ENCODE measurements around the gene PAIP2. TPM values are rescaled to one million over a fixed set of nuclear protein-coding genes. Genes with fewer than 3 reads are reported as not detected.

Gene PAIP2
- total and polyA plus RNA-seq, 10 donors = 73.2 to 119 (median 92.6) TPM

DNA sequence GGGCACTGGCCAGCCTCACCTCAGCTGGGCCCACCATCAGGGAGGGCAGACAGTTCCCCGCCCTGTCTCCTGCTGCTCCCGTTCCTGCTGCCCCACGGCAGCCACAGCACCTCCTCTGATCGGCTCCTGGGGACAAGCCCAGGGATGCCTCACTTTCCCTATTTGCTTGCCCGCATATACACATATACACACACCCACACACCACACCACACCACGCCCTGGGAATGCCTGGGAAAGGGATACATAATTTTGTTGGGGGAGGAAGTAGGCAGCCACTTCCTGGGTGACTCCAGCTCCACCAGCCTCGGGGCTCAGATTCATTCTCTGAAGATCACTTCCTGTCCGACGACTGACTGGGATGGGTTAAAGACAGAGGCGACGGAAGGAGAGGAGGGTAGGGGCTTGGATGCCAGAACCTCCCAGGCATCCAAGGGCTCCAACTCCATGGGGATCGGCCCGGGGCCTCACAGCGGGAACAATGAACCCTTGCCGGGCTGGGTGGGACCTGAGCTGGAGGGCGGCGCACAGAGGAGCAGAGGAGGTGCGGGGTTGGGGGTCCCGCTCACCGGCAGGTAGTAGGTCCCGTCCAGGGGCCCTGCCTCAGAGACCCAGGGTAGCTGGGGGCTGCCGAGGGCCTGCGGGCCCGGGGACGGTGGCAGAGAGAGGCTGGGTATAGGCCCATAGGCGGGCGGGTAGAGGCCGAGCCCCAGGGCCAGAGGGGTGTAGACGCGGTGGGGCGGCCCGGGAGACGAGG, 50.1 kb downstream of the PAIP2 start:
- Histone ChIP-seq H3K36me3 (no peaks in the 10 kb centered on the region), H3K9me3 (no peaks in the 10 kb centered on the region), H3K4me3 (peak overlapping the region in 7 of 8 donors; percentile 52 to 77 (median 70)), H3K27me3 (replicated peaks in 1 of 7) (peaks cover 0 to 36% (median 15%) of the 10 kb centered on the region in 7 donors), H3K27ac (peak overlapping the region; percentile 47 to 91 (median 78)), H3K4me1 (peaks cover 28 to 95% (median 82%) of the 10 kb centered on the region in 6 donors)
- DNase-seq = no peak
- TF ChIP-seq POLR2AphosphoS5 (IDR thresholded peaks at IDR 0.05) = no peak
- TF ChIP-seq, protein P1, sequence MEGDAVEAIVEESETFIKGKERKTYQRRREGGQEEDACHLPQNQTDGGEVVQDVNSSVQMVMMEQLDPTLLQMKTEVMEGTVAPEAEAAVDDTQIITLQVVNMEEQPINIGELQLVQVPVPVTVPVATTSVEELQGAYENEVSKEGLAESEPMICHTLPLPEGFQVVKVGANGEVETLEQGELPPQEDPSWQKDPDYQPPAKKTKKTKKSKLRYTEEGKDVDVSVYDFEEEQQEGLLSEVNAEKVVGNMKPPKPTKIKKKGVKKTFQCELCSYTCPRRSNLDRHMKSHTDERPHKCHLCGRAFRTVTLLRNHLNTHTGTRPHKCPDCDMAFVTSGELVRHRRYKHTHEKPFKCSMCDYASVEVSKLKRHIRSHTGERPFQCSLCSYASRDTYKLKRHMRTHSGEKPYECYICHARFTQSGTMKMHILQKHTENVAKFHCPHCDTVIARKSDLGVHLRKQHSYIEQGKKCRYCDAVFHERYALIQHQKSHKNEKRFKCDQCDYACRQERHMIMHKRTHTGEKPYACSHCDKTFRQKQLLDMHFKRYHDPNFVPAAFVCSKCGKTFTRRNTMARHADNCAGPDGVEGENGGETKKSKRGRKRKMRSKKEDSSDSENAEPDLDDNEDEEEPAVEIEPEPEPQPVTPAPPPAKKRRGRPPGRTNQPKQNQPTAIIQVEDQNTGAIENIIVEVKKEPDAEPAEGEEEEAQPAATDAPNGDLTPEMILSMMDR (IDR thresholded peaks at IDR 0.05 in 8 of 11, conservative IDR thresholded peaks at IDR 0.05 in 3 of 11) = no peak
- no peak for TF ChIP-seq POLR2A (IDR thresholded peaks at IDR 0.05)
- intact Hi-C loops (cut with DNase I; ENCODE audit: low total_unique reads) = no loop called here
- 28 to 67% (median 39%) methylated on average over 21 to 33 of the region's 33 CpGs for WGBS, 5 donors

DNA sequence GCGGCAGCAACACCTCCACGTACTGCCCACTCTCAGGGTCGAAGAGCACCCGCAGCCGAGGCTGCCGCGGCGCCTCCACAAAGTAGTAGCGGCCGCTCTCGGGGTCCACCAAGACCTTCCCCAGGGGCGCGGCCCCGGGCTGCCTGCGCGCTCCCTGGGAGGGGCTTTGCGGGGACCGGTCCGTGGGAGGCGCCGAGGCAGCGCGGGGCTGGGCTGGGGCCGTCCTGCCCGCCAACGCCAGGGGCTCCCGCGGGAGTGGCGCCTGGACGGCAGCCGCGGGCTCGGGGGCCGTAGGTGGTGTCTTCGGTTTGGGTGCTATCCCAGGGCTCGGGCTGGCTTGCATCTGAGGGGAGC, 50.6 kb downstream of the PAIP2 start:
- intact Hi-C loops (cut with DNase I; ENCODE audit: low total_unique reads) = no loop called here
- H3K4me1 ChIP-seq = peaks cover 28 to 95% (median 78%) of the 10 kb centered on the region in 6 donors
- H3K36me3 ChIP-seq = no peaks in the 10 kb centered on the region
- peak overlapping the region; percentile 52 to 77 (median 67) for H3K4me3 ChIP-seq
- no peaks in the 10 kb centered on the region for H3K9me3 ChIP-seq
- WGBS, 5 donors = 0 to 11% (median 5%) methylated on average over 4 to 36 of the region's 36 CpGs
- H3K27ac ChIP-seq = peak overlapping the region; percentile 47 to 91 (median 78)
- peaks cover 0 to 36% (median 15%) of the 10 kb centered on the region in 7 donors for H3K27me3 ChIP-seq (replicated peaks in 1 of 7)
- no peak for DNase-seq
- TF ChIP-seq, protein P1 (IDR thresholded peaks at IDR 0.05 in 8 of 11, conservative IDR thresholded peaks at IDR 0.05 in 3 of 11) = no peak
- TF ChIP-seq POLR2A (IDR thresholded peaks at IDR 0.05) (no peak), POLR2AphosphoS5 (IDR thresholded peaks at IDR 0.05) (no peak)

DNA sequence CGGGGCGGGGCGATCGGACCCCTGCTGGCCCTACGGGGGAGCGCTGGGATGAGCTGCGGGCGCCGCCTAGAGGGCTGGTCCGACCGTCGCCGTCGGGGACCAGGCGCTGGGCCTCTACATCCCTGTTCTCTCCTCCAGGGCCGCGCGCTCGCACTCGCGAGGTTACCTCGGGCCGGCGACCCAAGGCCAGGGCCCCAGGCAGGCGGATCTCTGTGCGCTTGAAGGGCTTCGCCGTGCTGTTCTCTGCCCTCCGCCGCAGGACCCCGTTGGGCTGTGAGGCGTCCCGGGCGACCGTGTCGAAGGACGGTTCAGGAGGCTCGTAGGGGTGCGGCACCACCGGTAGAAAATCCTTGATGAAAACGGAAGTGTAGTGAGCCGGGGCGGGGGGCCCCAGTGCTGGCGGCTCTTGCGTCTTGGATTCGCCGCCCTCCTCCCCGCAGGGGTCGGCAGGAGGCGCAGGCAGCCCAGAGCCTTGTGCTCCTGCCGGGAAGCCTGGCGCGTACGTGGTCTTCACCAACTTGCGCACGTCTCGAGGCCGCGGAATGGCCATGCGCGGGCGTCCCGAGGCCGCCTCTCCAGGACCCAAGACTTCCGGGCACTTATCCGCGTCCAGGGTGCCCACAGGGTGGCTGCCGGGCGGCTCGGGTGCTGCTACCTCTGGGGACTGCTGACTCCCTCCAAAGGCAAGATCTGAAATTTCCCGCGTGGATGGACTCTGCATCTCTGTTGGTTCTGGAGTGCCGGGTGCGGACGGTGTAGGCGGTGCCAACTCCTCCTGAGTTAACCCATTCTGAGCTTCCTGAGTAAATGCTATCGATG, 51.2 kb downstream of the PAIP2 start:
- Histone ChIP-seq H3K27ac (peak overlapping the region; percentile 47 to 91 (median 78)), H3K4me1 (peaks cover 24 to 91% (median 72%) of the 10 kb centered on the region in 6 donors), H3K36me3 (no peaks in the 10 kb centered on the region), H3K9me3 (no peaks in the 10 kb centered on the region), H3K4me3 (peak overlapping the region; percentile 52 to 77 (median 67)), H3K27me3 (replicated peaks in 1 of 7) (peaks cover 0 to 36% (median 15%) of the 10 kb centered on the region in 7 donors)
- WGBS, 5 donors = 1 to 2% (median 1%) methylated on average over 10 to 77 of the region's 77 CpGs
- DNase-seq = peak; percentile 97
- intact Hi-C loops (cut with DNase I; ENCODE audit: low total_unique reads) = no loop called here
- no peak for TF ChIP-seq POLR2A (IDR thresholded peaks at IDR 0.05)
- TF ChIP-seq, protein P1 (IDR thresholded peaks at IDR 0.05 in 8 of 11, conservative IDR thresholded peaks at IDR 0.05 in 3 of 11) = peak; percentile 60 to 91 (median 80)
- peak; percentile 48 to 79 (median 56) for TF ChIP-seq POLR2AphosphoS5 (IDR thresholded peaks at IDR 0.05)
